ENCODE measurements around the gene PTPRK. TPM values are rescaled to one million over a fixed set of nuclear protein-coding genes. Genes with fewer than 3 reads are reported as not detected.

The PTPRK gene
- total RNA-seq, 2 donors from 2014 or later, result 23.7 to 30.2 TPM

- intact Hi-C loops (cut with DNase I), result no loop called here
- DNase-seq (ENCODE audit: low spot score), result no peak
These were observed 243.0 kb downstream of the PTPRK start for GRCh38 chr6:128277379-128277778.

GRCh38 chr6:128276311-128276710, 244.1 kb downstream of the PTPRK start:
- DNase-seq (ENCODE audit: low spot score), result no peak
- intact Hi-C loops (cut with DNase I), result no loop called here

- DNase-seq (ENCODE audit: low spot score), result no peak
- intact Hi-C loops (cut with DNase I), result no loop called here
These were observed 244.7 kb downstream of the PTPRK start for GRCh38 chr6:128275681-128276080.

GRCh38 chr6:128275030-128275429, 245.4 kb downstream of the PTPRK start:
- DNase-seq (ENCODE audit: low spot score), result no peak
- intact Hi-C loops (cut with DNase I), result no loop called here

- intact Hi-C loops (cut with DNase I), result no loop called here
These were observed 248.9 kb downstream of the PTPRK start for GRCh38 chr6:128271527-128271926.

GRCh38 chr6:128271011-128271410, 249.4 kb downstream of the PTPRK start:
- intact Hi-C loops (cut with DNase I), result no loop called here
- DNase-seq (ENCODE audit: low spot score), result no peak

More at GRCh38 chr6:128271527-128271926, 248.9 kb downstream of the PTPRK start:
- DNase-seq (ENCODE audit: low spot score), result no peak

GRCh38 chr6:128266946-128267345, 253.5 kb downstream of the PTPRK start:
- intact Hi-C loops (cut with DNase I), result no loop called here
- DNase-seq (ENCODE audit: low spot score), result no peak

- intact Hi-C loops (cut with DNase I), result no loop called here
- no peak for DNase-seq (ENCODE audit: low spot score)
These were observed 254.7 kb downstream of the PTPRK start for GRCh38 chr6:128265706-128266105.

- intact Hi-C loops (cut with DNase I), result no loop called here
- DNase-seq (ENCODE audit: low spot score), result no peak
These were observed 260.4 kb downstream of the PTPRK start for GRCh38 chr6:128259730-128260685.

GRCh38 chr6:128259029-128259724, 261.2 kb downstream of the PTPRK start:
- no peak for DNase-seq (ENCODE audit: low spot score)

GRCh38 chr6:128256095-128256494, 264.3 kb downstream of the PTPRK start:
- DNase-seq (ENCODE audit: low spot score), result no peak
- intact Hi-C loops (cut with DNase I), result no loop called here

More at GRCh38 chr6:128259029-128259724, 261.2 kb downstream of the PTPRK start:
- intact Hi-C loops (cut with DNase I), result no loop called here

GRCh38 chr6:128252341-128253176, 267.8 kb downstream of the PTPRK start:
- intact Hi-C loops (cut with DNase I), result no loop called here
- no peak for DNase-seq (ENCODE audit: low spot score)

GRCh38 chr6:128251445-128252340, 268.7 kb downstream of the PTPRK start:
- DNase-seq (ENCODE audit: low spot score), result no peak
- intact Hi-C loops (cut with DNase I), result no loop called here

GRCh38 chr6:128250370-128251070, 269.9 kb downstream of the PTPRK start:
- intact Hi-C loops (cut with DNase I), result no loop called here
- no peak for DNase-seq (ENCODE audit: low spot score)

- intact Hi-C loops (cut with DNase I), result no loop called here
- no peak for DNase-seq (ENCODE audit: low spot score)
These were observed 271.0 kb downstream of the PTPRK start for GRCh38 chr6:128249429-128249828.

- DNase-seq (ENCODE audit: low spot score), result no peak
- intact Hi-C loops (cut with DNase I), result no loop called here
These were observed 273.7 kb downstream of the PTPRK start for GRCh38 chr6:128246472-128247260.

GRCh38 chr6:128244751-128245405, 275.5 kb downstream of the PTPRK start:
- DNase-seq (ENCODE audit: low spot score), result no peak
- intact Hi-C loops (cut with DNase I), result no loop called here
